ENCODE data around the gene VPS11.
A peak's percentile ranks its signal among the peaks of the same experiment; 100 is the strongest.
"Not testable (repeated sequence)": the region's sequence is repeated elsewhere in the genome, so short reads cannot be mapped to it uniquely, and the experiment has no call there.

The VPS11 gene

GRCh38 chr11:119067371-119068222 is at the start of gene VPS11:
Gene VPS11, plus strand, starts transcription at chr11:119067818. Its CDS starts 6 bp downstream, at chr11:119067824.
- DNase-seq: peak; percentile 95

GRCh38 chr11:119018074-119018938 is 49.3 kb upstream of the VPS11 start, which contains the start of the genes RPS25 and TRAPPC4:
Gene RPS25, minus strand, starts transcription at chr11:119018343. Its CDS starts 59 bp downstream, at chr11:119018284.
Gene TRAPPC4, plus strand, starts transcription at chr11:119018766. Its CDS starts 30 bp downstream, at chr11:119018796.
- peak; percentile 94 for DNase-seq

- no peak for DNase-seq
These were observed 47.6 kb upstream of the VPS11 start for GRCh38 chr11:119019996-119020395.

GRCh38 chr11:119021631-119022030 is 46.0 kb upstream of the VPS11 start:
- DNase-seq: no peak

GRCh38 chr11:119023741-119024140 is 43.9 kb upstream of the VPS11 start:
- no peak for DNase-seq

- no peak for DNase-seq
These were observed 43.1 kb upstream of the VPS11 start for GRCh38 chr11:119024430-119025098.

GRCh38 chr11:119025099-119025473 is 42.5 kb upstream of the VPS11 start:
- DNase-seq: no peak

GRCh38 chr11:119025541-119025940 is 42.1 kb upstream of the VPS11 start:
- DNase-seq: no peak

GRCh38 chr11:119025978-119026766 is 41.4 kb upstream of the VPS11 start:
- no peak for DNase-seq

GRCh38 chr11:119026970-119027369 is 40.6 kb upstream of the VPS11 start:
- DNase-seq: no peak

GRCh38 chr11:119027561-119028345 is 39.9 kb upstream of the VPS11 start:
- DNase-seq: no peak

GRCh38 chr11:119028346-119029068 is 39.1 kb upstream of the VPS11 start:
- DNase-seq: no peak

GRCh38 chr11:119029069-119029339 is 38.6 kb upstream of the VPS11 start:
- DNase-seq: no peak

- DNase-seq: no peak
These were observed 38.1 kb upstream of the VPS11 start for GRCh38 chr11:119029340-119030028.

- no peak for DNase-seq
These were observed 37.6 kb upstream of the VPS11 start for GRCh38 chr11:119030029-119030328.

- peak; percentile 100 for DNase-seq
These were observed 37.1 kb upstream of the VPS11 start, which contains the start of gene SLC37A4 for GRCh38 chr11:119030329-119031047. Gene SLC37A4, minus strand, starts transcription at chr11:119030877.

GRCh38 chr11:119031912-119032280 is 35.7 kb upstream of the VPS11 start:
- no peak for DNase-seq

- not testable (repeated sequence) for DNase-seq
These were observed 34.2 kb upstream of the VPS11 start for GRCh38 chr11:119033421-119033820.

GRCh38 chr11:119034813-119035212 is 32.8 kb upstream of the VPS11 start:
- DNase-seq: no peak

- no peak for DNase-seq
These were observed 28.7 kb upstream of the VPS11 start for GRCh38 chr11:119038884-119039283.
